ENCODE results near the gene DCUN1D1.

DNA sequence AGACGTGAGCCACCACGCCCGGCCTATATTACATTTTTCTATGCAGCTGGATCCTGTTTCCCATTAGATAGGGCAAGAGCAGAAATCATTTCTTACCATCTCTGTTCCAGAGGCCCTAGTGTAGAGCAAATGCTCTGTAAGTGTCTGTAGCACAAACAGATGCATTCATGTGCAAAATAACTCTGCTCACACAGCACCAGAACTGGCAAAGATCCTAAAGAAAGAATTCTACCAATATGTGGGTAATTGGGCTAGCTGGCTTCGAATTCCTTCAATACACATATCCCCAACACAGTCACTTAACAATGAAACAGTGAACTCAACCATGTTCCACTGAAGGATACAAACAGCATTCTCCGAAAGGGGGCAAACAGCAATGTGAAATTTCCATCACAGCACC lies 32.7 kb upstream of the DCUN1D1 start:
- TF ChIP-seq, protein P1, sequence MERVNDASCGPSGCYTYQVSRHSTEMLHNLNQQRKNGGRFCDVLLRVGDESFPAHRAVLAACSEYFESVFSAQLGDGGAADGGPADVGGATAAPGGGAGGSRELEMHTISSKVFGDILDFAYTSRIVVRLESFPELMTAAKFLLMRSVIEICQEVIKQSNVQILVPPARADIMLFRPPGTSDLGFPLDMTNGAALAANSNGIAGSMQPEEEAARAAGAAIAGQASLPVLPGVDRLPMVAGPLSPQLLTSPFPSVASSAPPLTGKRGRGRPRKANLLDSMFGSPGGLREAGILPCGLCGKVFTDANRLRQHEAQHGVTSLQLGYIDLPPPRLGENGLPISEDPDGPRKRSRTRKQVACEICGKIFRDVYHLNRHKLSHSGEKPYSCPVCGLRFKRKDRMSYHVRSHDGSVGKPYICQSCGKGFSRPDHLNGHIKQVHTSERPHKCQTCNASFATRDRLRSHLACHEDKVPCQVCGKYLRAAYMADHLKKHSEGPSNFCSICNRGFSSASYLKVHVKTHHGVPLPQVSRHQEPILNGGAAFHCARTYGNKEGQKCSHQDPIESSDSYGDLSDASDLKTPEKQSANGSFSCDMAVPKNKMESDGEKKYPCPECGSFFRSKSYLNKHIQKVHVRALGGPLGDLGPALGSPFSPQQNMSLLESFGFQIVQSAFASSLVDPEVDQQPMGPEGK (CRISPR knock-in tag; IDR thresholded peaks at IDR 0.05; ENCODE audit: borderline replicate concordance): no peak
- TF ChIP-seq ZC3H10 (CRISPR knock-in tag; IDR thresholded peaks at IDR 0.05): no peak
- no peak for TF ChIP-seq BACH2 (CRISPR knock-in tag; IDR thresholded peaks at IDR 0.05; ENCODE audit: borderline replicate concordance)
- TF ChIP-seq, protein P2, sequence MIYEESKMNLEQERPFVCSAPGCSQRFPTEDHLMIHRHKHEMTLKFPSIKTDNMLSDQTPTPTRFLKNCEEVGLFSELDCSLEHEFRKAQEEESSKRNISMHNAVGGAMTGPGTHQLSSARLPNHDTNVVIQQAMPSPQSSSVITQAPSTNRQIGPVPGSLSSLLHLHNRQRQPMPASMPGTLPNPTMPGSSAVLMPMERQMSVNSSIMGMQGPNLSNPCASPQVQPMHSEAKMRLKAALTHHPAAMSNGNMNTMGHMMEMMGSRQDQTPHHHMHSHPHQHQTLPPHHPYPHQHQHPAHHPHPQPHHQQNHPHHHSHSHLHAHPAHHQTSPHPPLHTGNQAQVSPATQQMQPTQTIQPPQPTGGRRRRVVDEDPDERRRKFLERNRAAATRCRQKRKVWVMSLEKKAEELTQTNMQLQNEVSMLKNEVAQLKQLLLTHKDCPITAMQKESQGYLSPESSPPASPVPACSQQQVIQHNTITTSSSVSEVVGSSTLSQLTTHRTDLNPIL (CRISPR knock-in tag; IDR thresholded peaks at IDR 0.05; ENCODE audit: low read depth): no peak
- no peak for TF ChIP-seq ARNTL (CRISPR knock-in tag; IDR thresholded peaks at IDR 0.05; ENCODE audit: borderline replicate concordance, low read depth)
- TF ChIP-seq RARB (CRISPR knock-in tag; IDR thresholded peaks at IDR 0.05): no peak

Data from SK-N-SH treated with all-trans-retinoic acid at 6 μM for 48 hours (cell line).